Measurements from ENCODE around the gene LRRN3.

GRCh38 chr7:111129435-111129834 lies 38.5 kb downstream of the LRRN3 start:
- TF ChIP-seq POLR2AphosphoS5 (IDR thresholded peaks at IDR 0.05; ENCODE audit: low read depth, low read length), result no peak
- no peak for TF ChIP-seq POLR2A (IDR thresholded peaks at IDR 0.05; ENCODE audit: low read depth, low read length)
- no peak for TF ChIP-seq PAX5 (IDR thresholded peaks at IDR 0.05; ENCODE audit: insufficient read depth, low read length, severe bottlenecking)
- no peak for TF ChIP-seq TAF1 (IDR thresholded peaks at IDR 0.05; ENCODE audit: low read depth, low read length)
- no peak for TF ChIP-seq SPI1 (IDR thresholded peaks at IDR 0.05; ENCODE audit: low read depth, low read length)
- no peak for TF ChIP-seq POU2F2 (IDR thresholded peaks at IDR 0.05; ENCODE audit: low read depth, low read length)
